HG03520 (cell line): ENCODE measurements around the gene MAPRE3.
"Not testable (repeated sequence)": the region's sequence is repeated elsewhere in the genome, so short reads cannot be mapped to it uniquely, and the experiment has no call there.

Experiments
- ATAC-seq: cut with Tn5 transposase; IDR thresholded peaks from one replicate; pipeline ENCODE4 v1.9.1; 2021; ENCODE audit warnings: mild to moderate bottlenecking, moderate library complexity; ENCODE audit not compliant: unreplicated experiment

Gene MAPRE3

DNA sequence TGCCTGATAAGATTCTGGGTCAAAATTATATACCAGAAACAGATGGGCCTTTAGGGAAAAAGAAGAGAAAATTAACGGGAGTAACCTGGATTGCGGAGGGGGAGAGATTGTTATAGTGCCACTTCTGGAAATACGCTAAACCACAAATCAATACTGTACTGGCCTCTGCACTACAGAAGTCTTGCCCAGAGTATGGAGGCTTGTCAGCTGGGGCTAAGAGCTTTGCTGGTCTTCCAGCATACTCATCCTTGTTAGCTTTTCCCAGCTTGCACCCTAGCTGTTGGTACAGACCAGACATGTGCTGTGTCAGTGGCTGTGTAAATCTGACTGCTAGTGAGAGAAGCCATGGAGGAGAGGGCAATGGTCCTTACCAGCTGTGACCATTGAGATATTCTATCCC, 89.9 kb downstream of the MAPRE3 start:
- ATAC-seq, result no peak

DNA sequence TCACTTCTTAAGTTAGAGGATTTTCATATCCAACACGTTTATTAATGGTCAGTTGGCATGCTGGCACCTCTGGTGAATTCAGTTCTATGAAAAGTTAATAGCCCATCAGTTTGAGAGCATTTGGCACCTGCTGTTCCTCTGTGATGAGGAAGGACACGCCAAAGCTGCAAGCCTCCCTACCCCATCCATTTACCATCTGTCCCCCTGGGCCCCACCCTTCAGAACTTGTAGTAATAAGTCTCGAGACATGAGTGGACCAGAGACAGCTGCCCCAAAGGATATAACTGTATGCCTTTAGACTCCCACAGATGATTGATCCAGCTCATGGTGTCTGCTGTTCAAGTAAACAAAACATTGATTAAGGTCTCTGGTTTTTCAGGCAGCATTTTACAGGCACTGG, 94.7 kb downstream of the MAPRE3 start:
- ATAC-seq, result no peak

DNA sequence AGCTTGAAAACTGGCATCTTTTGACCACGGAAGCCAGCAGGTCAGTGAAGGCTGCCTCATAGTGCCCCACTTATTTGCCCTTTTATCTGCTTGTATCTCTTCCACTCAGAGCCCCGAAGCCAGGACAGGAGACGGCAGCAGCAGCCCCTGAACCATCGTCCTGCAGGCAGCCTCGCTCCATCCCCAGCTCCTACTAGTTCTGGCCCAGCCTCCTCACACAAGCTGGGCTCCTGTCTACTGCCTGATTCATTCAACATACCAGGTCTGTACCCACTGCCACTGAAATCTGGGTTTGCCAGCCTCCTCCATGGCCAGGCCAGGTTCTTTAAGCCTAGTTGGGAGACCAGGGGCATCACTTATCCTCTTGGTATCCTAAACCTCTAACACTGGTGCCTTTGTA, 96.9 kb downstream of the MAPRE3 start:
- no peak for ATAC-seq

DNA sequence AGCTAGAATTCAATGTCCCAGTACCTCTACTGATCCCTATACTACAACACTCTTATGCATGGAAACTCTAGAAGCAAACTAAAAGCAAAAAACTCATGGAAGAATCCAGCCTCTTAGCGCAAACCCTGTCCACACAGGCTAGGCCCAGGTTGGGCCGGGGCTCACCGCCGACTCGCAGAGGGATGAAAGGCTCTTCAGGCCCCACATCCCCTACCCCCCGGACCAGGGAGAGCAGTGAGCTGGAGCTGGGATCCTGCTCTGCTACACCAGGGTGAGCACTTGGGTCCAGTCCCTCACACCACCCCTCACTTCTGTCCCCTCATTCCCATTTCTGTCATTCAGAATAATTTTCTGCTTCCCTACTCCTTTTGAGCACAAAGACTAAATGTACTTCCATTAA, 99.0 kb downstream of the MAPRE3 start:
- no peak for ATAC-seq

DNA sequence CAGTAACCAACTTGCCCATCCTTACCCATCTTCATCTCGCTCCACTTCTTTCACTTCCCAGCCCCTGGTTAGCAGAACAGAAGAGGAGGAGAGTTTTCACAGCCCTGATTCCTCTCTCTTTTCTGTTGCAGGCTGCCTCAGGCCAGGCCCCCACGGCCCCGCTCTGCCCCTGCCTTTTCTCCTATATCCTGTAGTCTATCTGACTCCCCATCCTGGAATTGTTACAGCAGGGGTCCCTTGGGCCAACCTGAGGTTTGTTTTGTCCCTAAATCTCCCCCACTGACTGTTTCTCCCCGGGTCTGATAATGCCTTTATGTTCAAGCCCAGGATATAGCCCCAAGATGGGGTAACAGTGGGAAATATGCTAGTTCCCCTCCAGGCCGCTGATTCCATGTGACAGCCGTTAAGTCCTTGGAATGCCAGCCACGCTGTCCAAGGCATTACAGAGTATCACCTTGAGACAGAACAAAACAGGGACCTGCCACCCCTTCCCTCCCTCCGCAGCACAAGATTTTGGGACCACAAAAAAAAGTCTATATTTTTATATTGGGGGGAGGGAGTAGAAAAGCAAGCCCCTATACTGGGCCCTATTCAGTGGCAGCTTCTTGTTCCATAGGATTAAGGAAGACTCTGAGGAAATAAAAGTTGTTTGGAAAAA, 99.7 kb downstream of the MAPRE3 start:
- no peak for ATAC-seq

DNA sequence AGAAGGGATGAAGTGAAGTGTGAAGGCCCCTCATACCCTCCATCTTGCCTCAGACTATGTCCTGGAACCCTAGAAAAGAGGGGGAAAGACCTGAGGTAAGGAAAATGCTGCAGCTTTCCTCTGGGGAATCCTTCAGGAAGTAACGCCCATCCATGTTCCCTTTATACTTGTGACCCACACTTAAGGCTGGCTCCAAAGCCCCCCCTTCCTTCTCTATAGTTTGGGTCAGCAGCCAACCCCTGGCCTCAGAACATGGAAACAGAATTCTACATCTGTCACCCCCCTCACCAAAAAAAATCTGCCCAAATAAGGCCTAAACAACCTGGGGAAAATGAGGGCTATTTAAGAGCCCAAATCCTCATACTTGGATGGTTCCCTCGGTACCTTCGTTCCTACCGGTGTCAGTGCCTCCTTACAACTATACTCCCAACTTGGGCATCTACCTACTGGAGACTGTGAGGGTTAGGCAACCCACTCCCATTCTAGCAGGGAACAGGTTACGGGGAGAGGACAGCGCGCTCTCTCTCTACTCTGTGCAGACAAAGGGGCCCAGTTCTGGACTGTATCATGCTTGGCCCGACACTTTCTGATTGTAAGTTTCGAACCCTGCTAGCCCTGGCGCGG, 100.3 kb downstream of the MAPRE3 start:
- ATAC-seq, result no peak

DNA sequence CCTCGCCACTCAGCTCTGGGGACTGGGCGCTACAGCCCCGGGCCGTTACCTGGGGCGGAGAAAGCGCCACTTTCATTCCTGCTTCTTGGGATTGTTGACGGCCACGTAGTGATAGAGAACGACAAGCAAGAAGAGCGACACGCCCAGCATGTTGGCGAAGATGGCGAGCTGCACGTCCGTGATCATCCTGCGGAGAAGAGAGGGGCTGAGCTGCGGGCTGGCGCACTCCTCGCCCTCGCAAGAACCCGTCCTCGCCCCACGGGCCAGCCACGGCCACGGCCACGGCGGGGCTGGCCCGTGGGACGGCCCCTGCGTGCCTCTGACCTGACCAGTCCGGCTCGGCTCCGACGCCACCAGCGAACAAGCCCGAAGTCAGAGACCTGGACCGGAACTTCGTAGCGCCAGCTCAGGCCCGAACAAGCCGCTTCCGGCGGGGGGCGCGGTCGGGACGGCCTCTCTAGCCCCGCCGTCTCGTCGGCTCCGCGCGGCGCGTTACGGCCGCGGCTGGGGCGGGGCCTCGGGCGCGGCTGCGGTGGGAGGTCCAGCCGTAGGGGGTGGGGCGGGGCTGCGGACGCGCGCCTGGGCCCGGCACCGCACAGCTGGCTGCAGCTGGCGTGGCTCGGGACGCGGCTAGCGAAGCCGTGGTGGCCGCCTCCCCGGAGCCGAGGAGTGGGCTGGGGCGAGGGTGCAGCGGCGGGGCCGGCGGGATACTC, 101.0 kb downstream of the MAPRE3 start, which contains the start of gene OST4:
Gene OST4, minus strand, starts transcription at position 378 of the 713 bp plus-strand sequence.
- peak; percentile 75 for ATAC-seq

DNA sequence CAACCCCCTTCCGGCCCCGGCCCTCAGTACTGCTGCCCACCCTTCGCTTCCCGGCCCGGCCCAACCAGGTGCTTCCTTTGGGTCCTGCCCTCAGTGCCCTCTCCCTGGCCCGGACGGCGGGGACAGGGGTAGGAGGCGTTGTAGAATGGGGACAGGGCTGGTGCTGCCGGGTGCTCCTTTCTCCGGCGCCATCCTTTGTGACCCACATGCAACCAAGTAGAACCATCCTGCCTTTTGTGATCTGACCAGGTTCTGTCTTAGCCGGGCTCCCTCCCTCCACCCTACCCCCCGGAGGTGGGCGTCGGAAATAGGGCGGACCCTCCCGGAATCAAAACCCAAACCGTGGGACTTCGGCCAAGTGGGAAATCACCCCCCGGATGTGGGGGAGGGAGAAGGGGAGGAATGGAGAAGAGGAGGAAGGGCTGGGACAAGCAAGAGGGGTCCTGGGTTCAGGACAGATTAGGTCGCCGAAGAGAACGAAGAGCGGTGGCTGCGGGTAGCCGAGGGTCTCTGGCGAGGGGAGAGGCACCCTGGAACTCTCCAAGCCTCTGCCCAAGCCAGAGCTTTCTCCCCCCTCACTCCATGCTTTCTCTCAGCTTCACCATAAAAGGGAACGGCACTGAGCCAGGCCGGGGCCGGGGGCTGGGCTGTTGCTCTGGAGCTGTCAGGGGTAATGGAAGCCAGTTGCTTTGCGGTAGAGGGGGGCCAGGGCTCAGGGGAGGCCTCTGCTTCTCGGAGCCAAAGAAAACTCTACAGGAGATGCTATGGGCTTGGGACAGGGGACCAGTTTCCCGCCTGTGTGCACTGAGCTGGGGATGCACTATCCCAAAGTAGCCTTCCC, 101.8 kb downstream of the MAPRE3 start:
- no peak for ATAC-seq

DNA sequence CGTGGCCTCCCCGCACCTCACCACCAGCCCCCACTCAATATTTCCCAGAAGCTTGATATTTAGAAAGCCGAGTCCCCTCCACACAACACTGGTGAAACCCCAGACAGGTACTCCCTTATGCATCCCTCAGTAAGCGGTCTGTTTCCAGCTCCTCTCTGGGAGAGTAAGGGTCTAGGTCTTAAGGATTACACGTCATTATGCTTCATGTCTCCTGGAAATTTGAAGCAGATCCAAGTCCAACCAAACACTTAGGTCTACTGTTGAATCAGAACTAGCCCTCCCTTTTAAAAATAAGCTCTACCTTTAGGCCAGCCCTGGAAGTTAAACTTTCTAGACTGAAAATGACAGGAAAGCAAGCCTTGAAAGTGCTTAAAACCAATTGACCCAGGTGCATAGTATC, 102.5 kb downstream of the MAPRE3 start:
- ATAC-seq, result no peak

DNA sequence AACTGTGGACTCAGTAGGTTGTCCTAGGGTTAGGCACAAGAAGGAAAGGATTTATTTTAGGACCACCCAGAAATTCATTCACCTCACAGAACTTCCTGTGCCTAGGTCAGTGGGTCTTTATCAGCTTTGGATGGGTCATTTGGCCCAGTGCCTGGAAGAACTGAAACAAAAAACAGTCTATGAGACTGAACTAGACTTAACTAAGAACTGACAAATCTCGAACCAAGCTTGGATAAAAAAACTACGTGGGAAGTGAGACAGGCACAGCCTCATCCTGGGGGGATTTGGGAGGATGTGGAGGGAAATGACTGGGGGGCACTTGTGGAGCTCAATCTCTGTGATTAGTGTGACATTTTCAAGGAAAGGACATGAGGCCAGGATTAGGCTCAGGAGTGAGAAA, 103.3 kb downstream of the MAPRE3 start:
- no peak for ATAC-seq

DNA sequence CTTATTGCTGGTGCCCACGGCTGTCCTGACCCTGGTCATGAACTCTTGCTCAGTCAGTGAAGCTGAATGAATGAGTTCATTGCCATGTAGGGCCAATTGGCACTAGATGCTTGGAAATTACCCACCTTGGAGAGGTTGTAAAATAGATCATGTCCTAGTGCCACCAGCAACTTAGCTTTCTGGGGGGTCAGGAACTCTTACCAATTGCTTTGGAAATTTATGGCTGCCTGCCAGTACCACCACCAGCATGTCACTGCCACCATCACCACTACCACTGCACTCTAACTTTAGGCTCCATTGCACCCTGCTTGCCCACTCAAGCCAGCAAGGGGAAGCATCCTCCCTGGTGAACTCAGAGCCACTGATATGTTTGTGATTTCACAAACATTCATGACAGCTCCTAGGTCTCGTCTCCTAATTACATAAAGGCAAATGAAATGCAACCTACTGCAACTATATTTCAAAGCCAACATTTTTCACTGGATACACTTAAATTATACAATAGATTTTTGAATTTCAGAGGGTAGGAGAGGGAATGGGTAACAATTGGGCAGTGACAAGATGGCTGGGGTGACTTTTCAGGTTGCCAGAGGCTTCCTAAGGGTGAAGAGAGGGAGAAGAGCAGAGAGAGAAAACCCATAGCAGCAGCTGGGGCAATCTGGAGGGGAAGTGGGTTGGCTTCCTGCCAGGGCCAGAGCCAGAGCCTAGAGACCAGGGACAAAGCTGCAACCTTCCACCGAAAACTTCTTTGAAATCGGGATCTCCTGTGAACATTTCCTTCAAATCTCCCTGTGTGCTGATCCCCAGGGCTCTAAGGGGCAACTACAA, 104.5 kb downstream of the MAPRE3 start:
- ATAC-seq, result no peak

DNA sequence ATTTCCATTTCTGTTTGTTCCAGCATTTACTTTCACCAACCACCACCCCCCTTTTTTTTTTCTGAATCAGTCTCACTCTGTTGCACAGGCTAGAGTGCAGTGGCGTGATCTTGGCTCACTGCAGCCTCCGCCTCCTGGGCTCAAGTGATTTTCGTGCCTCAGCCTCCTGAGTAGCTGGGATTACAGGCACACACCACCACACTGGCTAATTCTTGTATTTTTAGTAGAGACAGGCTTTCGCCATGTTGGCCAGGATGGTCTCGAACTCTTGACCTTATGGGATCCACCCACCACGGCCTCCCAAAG, 105.1 kb downstream of the MAPRE3 start:
- ATAC-seq, result not testable (repeated sequence)

DNA sequence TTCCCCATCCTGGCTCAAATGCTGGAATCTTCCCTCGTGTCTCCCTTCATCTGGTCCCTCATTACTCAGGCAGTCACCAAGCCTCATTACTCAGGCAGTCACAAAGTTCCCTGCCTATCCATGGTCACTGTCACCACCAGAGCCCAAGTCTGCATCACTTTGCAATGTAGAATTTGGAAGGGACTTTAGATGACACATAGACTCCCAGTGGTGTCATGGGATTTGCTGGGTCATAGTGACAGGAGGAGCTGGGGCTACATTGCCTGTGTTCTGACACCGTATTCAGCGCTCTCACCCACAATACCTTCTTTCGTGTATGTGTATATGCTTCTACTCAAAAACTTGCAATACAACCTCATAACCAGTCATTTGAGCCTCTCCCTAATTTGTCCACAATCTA, 105.9 kb downstream of the MAPRE3 start:
- no peak for ATAC-seq
